ENCODE data around the gene TRMT5.

The TRMT5 gene

GRCh38 chr14:60980811-60981632, at the start of gene TRMT5, which contains the start of gene SLC38A6:
Gene TRMT5, minus strand, starts transcription at chr14:60981079. Its CDS starts 106 bp downstream, at chr14:60980973.
Gene SLC38A6, plus strand, starts transcription at chr14:60981245. Its CDS starts 33 bp downstream, at chr14:60981278.
- peak; percentile 87 for DNase-seq (ENCODE audit: low spot score)

DNA sequence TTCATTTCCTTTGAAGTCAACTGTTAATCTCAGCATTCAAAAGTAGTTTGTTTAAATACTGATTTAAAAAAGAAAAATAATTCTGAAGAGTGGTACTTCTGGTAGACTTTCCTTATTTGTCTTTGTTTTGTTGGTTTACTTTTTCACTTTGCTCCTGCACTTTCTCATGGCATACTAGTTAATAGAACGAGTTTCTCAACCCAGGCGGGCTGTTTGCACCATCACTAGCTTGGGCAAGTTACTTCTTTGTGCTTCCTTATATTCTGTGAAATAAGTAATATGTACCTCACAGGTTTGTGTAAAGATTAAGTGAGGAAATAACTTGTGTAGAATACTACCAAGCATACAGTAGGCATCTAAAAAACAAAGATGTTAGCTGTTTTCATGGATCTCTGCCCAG, 45.6 kb upstream of the TRMT5 start:
- no peak for DNase-seq (ENCODE audit: low spot score)

- peak; percentile 45 for DNase-seq (ENCODE audit: low spot score)
Observed at GRCh38 chr14:61025251-61026223, 44.7 kb upstream of the TRMT5 start.

- no peak for DNase-seq (ENCODE audit: low spot score)
Observed at GRCh38 chr14:61019537-61019936, 38.7 kb upstream of the TRMT5 start.

GRCh38 chr14:61003571-61003970, 22.7 kb upstream of the TRMT5 start:
- DNase-seq (ENCODE audit: low spot score) = no peak

- no peak for DNase-seq (ENCODE audit: low spot score)
Observed at GRCh38 chr14:60999536-60999935, 18.7 kb upstream of the TRMT5 start.

- DNase-seq (ENCODE audit: low spot score) = no peak
Observed at GRCh38 chr14:60998617-60999016, 17.7 kb upstream of the TRMT5 start.

DNA sequence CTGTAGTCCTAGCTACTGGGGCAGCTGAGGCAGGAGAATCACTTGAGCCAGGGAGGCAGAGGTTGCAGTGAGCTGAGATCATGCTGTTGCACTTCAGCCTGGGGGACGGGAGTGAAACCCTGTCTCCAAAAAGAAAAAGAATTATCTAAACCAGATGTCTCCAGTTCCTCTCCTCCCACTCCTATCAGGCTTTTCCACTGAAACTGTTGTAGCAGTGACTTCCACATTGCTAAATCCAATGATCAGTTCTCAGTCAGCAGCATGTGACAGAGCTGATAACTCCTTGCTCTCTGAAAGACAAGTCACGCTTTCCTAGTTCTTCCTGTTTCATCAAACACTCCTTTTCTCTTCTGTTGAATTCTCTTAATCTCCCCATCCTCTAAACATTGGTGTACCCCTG, 8.7 kb upstream of the TRMT5 start:
- no peak for DNase-seq (ENCODE audit: low spot score)

GRCh38 chr14:60986500-60986899, 5.6 kb upstream of the TRMT5 start:
- no peak for DNase-seq (ENCODE audit: low spot score)

DNA sequence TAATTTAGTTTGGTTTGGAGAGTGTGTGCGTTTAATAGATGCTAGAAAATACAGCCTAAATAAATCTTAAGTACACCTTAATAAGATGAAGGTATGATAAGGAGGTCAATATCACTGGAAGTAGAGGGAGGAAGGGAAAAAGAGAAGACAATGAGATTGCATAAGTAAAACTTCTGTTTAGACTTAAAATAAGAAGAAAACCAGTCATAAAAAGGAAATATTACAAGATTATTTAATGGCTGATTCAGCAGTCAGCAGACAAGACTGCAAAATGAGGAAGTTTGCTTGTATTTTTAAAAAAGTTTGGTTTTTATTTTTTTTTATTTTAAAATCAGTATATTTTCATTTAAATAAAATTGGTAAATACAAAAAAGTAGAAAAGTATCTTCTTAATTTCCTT, 3.3 kb upstream of the TRMT5 start:
- DNase-seq (ENCODE audit: low spot score) = no peak

- DNase-seq (ENCODE audit: low spot score) = peak; percentile 50
Observed at GRCh38 chr14:60981633-60982455, 965 bp upstream of the TRMT5 start.

DNA sequence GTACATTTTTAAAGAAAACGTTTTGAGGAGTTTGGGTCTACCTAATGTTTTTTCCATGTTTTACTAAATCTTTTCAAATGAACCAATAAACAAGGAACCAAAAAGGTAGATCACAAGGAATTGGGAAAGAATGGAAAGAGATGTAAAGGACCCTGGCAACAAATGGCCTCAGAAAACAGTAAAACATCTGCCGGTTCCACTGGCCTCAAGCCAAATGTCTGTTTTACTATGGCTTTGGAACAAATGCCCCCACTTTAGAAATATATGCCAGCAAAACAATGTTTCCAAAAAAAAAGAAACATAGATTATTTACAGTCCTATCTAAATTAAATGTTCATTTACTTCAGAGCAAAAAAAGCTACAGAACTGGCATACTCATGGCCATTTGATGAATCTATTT, 3.0 kb downstream of the TRMT5 start:
- DNase-seq (ENCODE audit: low spot score) = no peak

- DNase-seq (ENCODE audit: low spot score) = no peak
Observed at GRCh38 chr14:60975551-60975950, 5.3 kb downstream of the TRMT5 start.

DNA sequence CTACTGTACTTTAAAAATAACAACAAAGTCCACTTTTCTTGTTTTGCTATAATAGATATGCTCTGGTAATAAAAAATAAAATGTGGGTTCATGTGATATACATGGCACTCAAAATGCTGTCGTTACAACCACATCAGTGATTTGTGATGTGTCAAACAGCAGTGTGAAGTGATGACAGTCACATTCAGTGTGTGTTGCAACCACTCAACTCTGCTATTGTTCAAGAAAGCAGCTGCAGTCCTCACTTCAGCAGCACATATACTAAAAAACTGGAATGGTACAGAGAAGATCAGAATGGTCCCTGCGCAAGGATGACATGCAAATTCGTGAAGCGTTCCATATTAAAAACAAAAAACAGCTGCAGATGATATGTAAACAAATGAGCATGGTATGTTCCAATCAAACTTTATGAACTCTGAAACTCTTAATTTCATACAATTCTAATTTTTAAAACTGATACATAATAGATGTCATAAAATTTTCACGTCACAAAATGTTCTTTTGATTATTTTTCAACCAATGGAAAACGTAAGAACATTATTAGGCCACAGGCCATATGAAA, 6.7 kb downstream of the TRMT5 start:
- no peak for DNase-seq (ENCODE audit: low spot score)

DNA sequence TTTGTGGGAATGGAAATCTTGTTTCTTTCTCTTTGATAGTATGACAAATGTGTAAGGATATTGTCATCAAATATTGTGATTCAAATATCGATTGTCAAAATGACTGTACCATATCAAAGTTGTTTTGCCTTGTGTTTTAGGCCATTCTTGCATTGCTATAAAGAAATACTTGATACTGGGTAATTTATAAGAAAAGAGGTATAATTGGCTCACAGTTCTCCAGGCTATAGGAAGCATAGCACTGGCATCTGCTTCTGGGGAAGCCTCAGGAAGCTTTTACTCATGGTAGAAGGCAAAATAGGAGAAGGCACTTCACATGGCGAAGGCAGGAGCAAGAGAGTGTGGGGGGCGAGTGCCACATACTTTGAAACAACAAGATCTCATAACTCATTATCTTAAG, 7.8 kb downstream of the TRMT5 start:
- DNase-seq (ENCODE audit: low spot score) = no peak

- no peak for DNase-seq (ENCODE audit: low spot score)
Observed at GRCh38 chr14:60972295-60972694, 8.6 kb downstream of the TRMT5 start.

- DNase-seq (ENCODE audit: low spot score) = no peak
Observed at GRCh38 chr14:60971271-60971670, 9.6 kb downstream of the TRMT5 start.

- no peak for DNase-seq (ENCODE audit: low spot score)
Observed at GRCh38 chr14:60970146-60970545, 10.7 kb downstream of the TRMT5 start.

DNA sequence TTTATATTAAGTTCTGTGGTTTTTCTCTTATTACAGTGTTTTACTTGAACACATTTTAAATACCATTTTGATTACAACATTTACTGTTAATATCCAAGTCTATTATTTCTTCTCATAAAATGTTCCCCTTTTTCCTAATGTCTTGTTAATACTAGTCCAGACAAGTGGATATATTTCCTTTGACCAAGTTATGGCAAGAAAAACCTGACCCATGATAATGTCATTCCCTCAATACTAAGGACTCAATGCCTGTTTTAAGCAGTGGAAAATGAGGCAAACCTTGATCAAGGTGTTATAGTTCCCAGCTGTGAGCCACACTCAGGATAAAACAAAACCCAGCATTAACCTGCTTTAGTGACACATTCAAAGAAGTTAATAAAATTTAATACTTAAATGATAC, 12.2 kb downstream of the TRMT5 start:
- no peak for DNase-seq (ENCODE audit: low spot score)

DNA sequence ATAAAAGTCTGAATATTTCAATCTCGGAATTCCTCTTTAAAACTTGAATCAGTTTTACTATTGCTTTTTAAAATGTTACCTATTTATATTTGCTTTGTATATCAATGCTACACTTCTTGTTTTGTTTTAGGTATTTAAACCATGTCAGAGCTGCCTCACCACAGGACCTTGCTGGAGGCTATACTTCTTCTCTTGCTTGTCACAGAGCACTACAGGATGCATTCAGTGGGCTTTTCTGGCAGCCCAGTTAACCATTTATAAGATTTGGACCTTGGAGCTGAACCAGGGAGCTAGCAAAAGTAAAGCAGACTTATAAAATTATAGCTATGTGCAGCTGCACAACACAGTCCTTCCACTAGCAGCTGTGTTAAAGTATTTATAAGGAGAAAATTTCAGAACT, 12.8 kb downstream of the TRMT5 start:
- no peak for DNase-seq (ENCODE audit: low spot score)

DNA sequence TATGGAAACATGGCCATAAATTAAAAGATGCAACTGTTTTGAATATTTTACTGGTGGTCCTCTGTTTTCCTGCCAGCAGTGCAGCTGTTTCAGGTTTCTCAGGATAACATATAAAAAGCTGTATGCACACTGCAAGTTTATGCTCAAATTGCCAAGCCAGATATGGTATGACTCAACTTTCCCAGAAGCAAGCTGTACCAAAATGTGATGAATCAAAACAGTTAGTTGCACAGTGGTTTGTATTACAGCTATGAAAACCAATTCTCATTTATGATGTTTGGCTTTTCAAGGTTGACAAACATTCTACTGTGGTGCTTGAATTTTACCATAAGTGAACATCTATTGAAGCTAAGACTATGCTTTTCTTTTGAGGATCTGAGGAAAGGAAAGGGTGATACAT, 15.5 kb downstream of the TRMT5 start:
- no peak for DNase-seq (ENCODE audit: low spot score)

DNA sequence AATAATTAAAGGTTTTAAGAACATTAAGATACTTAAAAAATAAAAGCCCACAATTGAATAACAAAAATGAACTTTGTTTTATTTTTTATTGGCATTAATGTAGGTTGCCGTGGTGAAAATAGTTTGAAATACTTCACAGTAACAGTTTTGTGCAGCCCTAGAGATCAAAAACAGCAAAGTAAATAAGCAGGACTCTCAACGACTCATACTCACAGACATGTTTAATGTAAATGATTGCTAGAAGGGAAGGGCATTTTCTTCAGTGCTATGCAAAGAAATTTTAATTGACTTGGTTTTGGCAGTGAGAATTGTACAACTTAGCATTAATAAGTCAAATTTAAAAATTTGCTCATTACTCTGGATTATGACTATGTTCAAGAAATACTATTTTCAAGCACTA, 16.0 kb downstream of the TRMT5 start:
- no peak for DNase-seq (ENCODE audit: low spot score)

All from COLO829 (cell line).